Mucosa of rectum (tissue), 2 donors: Measurements from ENCODE around the gene UCN.
"Not testable (repeated sequence)": the region's sequence is repeated elsewhere in the genome, so short reads cannot be mapped to it uniquely, and the experiment has no call there.

Source experiments
- H3K27ac ChIP-seq, 2 donors: one replicate each; pipeline ENCODE4 v1.7.0; 2013; ENCODE audit warnings: inconsistent platforms in 2 of 2, low read depth in 2 of 2, low read length in 2 of 2
- H3K27me3 ChIP-seq, 2 donors: one replicate each; pipeline ENCODE4 v1.7.0; 2013; ENCODE audit warnings: low read length in 2 of 2; ENCODE audit not compliant: control insufficient read depth in 2 of 2, insufficient read depth in 2 of 2
- H3K36me3 ChIP-seq, 2 donors: one replicate each; pipeline ENCODE4 v1.7.0; 2013; ENCODE audit warnings: low read length in 2 of 2; ENCODE audit not compliant: control insufficient read depth in 2 of 2, insufficient read depth in 2 of 2
- H3K4me1 ChIP-seq, 2 donors: one replicate each; pipeline ENCODE4 v1.7.0; 2013; ENCODE audit warnings: low read length in 2 of 2, mild to moderate bottlenecking in 1 of 2; ENCODE audit not compliant: control insufficient read depth in 2 of 2, insufficient read depth in 2 of 2
- H3K4me3 ChIP-seq, 2 donors: one replicate each; pipeline ENCODE4 v1.7.0; 2013; ENCODE audit warnings: low read length in 2 of 2
- H3K9ac ChIP-seq, 2 donors: one replicate each; pipeline ENCODE4 v1.7.0; 2013; ENCODE audit warnings: low read length in 2 of 2, low read depth in 1 of 2, mild to moderate bottlenecking in 1 of 2
- H3K9me3 ChIP-seq, 2 donors: one replicate each; pipeline ENCODE4 v1.7.0; 2013; ENCODE audit warnings: low read length in 2 of 2; ENCODE audit not compliant: control insufficient read depth in 2 of 2
- donor health status: healthy.
- donor health status: Normal muscosa, but diverticular disease.

UCN gene

GRCh38 chr2:27304488-27305240, 3.6 kb downstream of the UCN start:
- peaks cover 0 to 2% of the 10 kb centered on the region in 2 donors for H3K36me3 ChIP-seq
- H3K9ac ChIP-seq = no peak overlapping the region

GRCh38 chr2:27303093-27304025, 4.9 kb downstream of the UCN start:
- H3K4me3 ChIP-seq = peak overlapping the region; percentile 53 to 65
- H3K9me3 ChIP-seq = no peaks in the 10 kb centered on the region
- H3K36me3 ChIP-seq = no peaks in the 10 kb centered on the region
- H3K4me1 ChIP-seq = peaks cover 8 to 11% of the 10 kb centered on the region in 2 donors
- H3K27me3 ChIP-seq = peaks cover 29 to 37% of the 10 kb centered on the region in 2 donors
- H3K27ac ChIP-seq = no peak overlapping the region
- H3K9ac ChIP-seq = peak overlapping the region in 1 of 2 donors; percentile 31

More at GRCh38 chr2:27304488-27305240, 3.6 kb downstream of the UCN start:
- H3K4me1 ChIP-seq = peaks cover 8 to 11% of the 10 kb centered on the region in 2 donors
- H3K9me3 ChIP-seq = no peaks in the 10 kb centered on the region
- H3K4me3 ChIP-seq = no peak overlapping the region
- peaks cover 32 to 43% of the 10 kb centered on the region in 2 donors for H3K27me3 ChIP-seq
- no peak overlapping the region for H3K27ac ChIP-seq

DNA sequence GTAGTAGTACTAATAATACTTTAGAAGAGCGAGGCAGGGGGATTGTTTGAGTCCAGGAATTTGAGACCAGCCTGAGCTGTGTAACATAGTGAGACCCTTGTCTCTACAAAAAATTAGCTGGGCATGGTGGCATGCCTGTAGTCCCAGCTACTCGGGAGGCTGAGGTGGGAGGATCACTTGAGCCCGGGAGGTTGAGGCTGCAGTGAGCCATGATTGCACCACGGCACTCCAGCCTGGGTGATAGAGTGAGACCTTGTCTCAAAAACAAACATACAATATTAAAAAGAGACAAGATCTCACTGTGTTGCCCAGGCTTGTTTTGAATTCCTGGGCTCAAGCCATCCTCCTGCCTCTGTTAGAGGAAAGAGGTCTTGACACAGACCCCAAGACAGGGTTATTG, 7.6 kb downstream of the UCN start:
- H3K27ac ChIP-seq, H3K4me1 ChIP-seq, H3K9ac ChIP-seq, H3K4me3 ChIP-seq, H3K36me3 ChIP-seq, H3K9me3 ChIP-seq, H3K27me3 ChIP-seq: not testable (repeated sequence)

DNA sequence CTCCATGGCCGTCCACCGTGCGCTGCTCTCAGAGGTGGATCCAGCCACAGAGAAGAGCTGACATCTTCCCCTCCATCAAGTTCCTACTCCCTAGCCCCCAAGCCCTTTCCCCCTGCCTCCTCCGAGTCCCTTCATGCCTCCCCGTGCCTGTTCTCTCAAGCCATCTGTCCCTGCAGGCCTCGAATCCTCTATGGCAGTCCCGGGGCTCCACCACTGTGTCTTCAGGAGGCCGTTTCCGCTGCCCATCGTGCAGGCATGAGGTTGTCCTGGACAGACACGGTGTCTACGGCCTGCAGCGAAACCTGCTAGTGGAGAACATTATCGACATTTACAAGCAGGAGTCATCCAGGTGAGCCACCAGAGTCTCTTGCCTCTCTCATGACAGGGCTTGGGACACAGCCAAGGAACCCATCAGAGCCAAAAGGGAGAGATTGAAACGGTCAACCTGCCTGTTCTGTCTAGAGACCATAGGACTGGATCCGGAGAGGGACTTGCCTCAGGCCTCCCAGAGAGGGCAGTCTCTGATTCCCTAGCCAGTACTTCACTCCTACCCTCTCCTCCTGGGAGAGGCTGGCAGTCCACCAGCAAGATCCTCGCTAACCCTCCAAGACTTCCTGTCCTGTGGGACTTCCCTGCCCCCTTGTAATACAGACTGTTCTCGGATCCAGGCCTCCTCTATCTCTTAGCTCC, 9.7 kb downstream of the UCN start:
- Histone ChIP-seq H3K9ac (no peak overlapping the region), H3K9me3 (no peaks in the 10 kb centered on the region), H3K4me3 (no peak overlapping the region), H3K27ac (no peak overlapping the region), H3K4me1 (no peaks in the 10 kb centered on the region), H3K36me3 (no peaks in the 10 kb centered on the region), H3K27me3 (no peaks in the 10 kb centered on the region)

GRCh38 chr2:27297195-27297594, 11.1 kb downstream of the UCN start:
- Histone ChIP-seq H3K27ac (no peak overlapping the region), H3K9me3 (no peaks in the 10 kb centered on the region), H3K4me1 (no peaks in the 10 kb centered on the region), H3K4me3 (no peak overlapping the region), H3K36me3 (no peaks in the 10 kb centered on the region), H3K27me3 (peaks cover 0 to 3% of the 10 kb centered on the region in 2 donors), H3K9ac (no peak overlapping the region)

- H3K9ac ChIP-seq = no peak overlapping the region
- H3K9me3 ChIP-seq = no peaks in the 10 kb centered on the region
- H3K36me3 ChIP-seq = no peaks in the 10 kb centered on the region
- no peak overlapping the region for H3K4me3 ChIP-seq
- H3K4me1 ChIP-seq = no peaks in the 10 kb centered on the region
- no peak overlapping the region for H3K27ac ChIP-seq
- peaks cover 0 to 6% of the 10 kb centered on the region in 2 donors for H3K27me3 ChIP-seq
Observed at GRCh38 chr2:27296481-27296880, 11.8 kb downstream of the UCN start.

DNA sequence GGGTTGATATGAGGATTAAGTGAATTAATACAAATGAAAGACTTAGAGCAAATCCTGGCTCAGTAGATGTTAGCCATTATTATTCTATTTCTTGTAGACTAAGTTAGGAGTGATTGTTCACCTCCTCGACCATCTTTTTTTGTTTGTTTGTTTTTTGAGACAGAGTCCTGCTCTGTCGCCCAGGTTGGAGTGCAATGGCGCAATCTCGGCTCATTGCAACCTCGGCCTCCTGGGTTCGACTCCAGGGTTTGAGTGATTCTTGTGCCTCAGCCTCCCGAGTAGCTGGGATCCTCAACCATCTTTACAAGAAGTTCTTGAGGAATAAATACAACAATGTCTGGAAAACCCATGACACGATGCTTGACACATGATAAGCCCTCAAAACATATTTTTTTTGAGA, 13.3 kb downstream of the UCN start:
- no peak overlapping the region for H3K4me3 ChIP-seq
- no peak overlapping the region for H3K9ac ChIP-seq
- H3K27me3 ChIP-seq = peaks cover 0 to 6% of the 10 kb centered on the region in 2 donors
- H3K9me3 ChIP-seq = no peaks in the 10 kb centered on the region
- H3K4me1 ChIP-seq = no peaks in the 10 kb centered on the region
- H3K27ac ChIP-seq = no peak overlapping the region
- H3K36me3 ChIP-seq = no peaks in the 10 kb centered on the region

- H3K9ac ChIP-seq = no peak overlapping the region
- no peaks in the 10 kb centered on the region for H3K9me3 ChIP-seq
- H3K27ac ChIP-seq = no peak overlapping the region
- H3K4me3 ChIP-seq = no peak overlapping the region
- H3K27me3 ChIP-seq = peaks cover 0 to 6% of the 10 kb centered on the region in 2 donors
- H3K36me3 ChIP-seq = no peaks in the 10 kb centered on the region
- H3K4me1 ChIP-seq = no peaks in the 10 kb centered on the region
Observed at GRCh38 chr2:27291865-27292264, 16.4 kb downstream of the UCN start.

DNA sequence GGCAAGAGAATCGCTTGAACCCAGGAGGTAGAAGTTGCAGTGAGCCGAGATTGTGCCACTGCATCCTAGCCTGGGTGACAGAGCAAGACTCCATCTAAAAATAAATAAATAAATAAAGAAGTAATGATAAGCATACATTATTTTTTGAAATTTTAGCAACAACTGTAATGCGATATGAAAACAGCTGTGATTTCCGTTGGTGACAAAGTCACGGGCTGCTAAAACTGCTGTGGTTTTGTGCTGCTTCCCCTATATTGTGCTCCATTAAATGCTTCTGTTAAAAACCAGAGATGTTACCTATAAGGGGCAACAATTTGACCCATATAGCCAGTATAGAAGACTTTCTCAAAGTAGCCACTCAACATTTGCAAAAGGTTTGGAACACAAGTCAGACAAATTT, 17.7 kb downstream of the UCN start:
- no peaks in the 10 kb centered on the region for H3K36me3 ChIP-seq
- no peak overlapping the region for H3K9ac ChIP-seq
- H3K27ac ChIP-seq = no peak overlapping the region
- H3K9me3 ChIP-seq = no peaks in the 10 kb centered on the region
- peaks cover 0 to 6% of the 10 kb centered on the region in 2 donors for H3K27me3 ChIP-seq
- no peak overlapping the region for H3K4me3 ChIP-seq
- no peaks in the 10 kb centered on the region for H3K4me1 ChIP-seq

DNA sequence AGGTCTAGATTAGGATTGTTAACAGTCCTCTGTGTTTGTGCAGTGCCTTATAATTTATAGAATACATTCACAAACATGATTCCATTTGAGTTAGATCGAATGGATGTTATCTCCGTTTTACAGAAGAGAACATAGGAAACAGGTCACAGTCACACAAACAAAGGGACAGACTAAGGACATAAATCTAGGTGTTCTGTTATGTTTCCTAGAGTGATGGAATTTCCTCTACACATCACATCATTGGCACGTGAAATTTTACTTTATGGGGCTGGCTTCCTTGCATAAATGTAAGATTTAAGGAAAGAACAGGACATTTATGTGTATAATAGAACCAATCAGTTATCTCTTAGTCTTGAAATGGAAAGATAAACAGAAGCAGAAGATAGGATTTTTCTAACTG, 19.6 kb downstream of the UCN start:
- Histone ChIP-seq H3K27me3 (peaks cover 6 to 9% of the 10 kb centered on the region in 2 donors), H3K9ac (no peak overlapping the region), H3K36me3 (no peaks in the 10 kb centered on the region), H3K4me3 (no peak overlapping the region), H3K27ac (no peak overlapping the region), H3K9me3 (no peaks in the 10 kb centered on the region), H3K4me1 (no peaks in the 10 kb centered on the region)
